ENCODE data around the gene S100A6.
"Not testable (repeated sequence)": the region's sequence is repeated elsewhere in the genome, so short reads cannot be mapped to it uniquely, and the experiment has no call there.

The S100A6 gene

DNA sequence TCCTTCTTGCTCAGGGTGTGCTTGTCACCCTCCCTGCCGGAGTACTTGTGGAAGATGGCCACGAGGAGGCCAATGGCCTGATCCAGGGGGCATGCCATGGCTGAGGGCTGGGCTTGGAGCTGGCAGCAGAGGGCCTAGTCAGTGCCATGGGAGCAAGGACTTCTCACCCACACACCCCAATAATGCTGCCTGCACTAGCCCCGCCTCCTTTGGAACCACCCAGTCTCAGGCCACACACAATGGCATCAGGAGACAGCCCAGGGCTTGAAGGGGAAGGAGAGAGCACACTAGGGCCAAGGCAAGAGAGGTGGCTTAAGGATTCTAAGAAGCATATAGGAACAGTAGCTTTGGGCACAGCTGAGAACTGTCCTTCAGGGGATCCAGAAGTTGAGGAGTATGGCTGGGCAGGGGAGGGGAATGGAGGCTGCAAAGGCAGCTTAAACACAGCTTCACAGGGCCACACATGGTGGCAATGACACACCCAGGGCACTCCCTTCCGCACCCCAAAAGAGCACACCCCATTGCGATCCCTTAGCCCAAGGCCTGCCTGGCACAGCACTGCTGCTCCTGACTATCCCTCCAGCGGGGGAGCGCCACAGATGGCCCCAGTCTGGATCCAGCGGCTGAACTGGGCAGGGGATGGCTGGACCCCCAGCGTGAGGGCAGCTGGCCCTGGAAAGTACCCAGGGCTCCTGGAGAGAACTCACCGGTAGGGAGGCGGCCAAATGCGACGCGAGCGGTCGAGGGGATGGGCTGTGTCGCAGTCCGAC, at the start of gene S100A6:
TSS of gene S100A6 (minus strand) at position 750 of the 770 bp plus-strand sequence. CDS start at position 98, 652 bp downstream.
- DNase-seq (ENCODE audit: low spot score) = peak; percentile 61

DNA sequence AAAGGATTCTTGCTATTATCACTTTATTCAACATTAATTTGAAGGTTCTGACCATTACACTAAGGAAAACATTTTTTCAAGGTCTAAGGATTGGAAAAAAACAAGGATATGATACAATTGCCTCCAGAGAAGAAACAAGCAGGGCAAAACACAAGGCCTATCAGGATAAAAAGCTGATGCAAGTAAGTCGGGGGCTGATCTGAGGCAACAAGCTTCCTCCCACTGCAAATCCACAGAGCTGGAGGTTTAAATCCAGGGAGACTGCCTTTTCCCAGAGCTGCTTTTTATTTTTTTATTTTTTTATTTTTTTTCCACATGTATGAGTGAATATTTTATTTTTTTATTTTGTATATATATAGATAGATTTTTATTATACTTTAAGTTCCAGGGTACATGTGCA, 49.2 kb upstream of the S100A6 start:
- no peak for DNase-seq (ENCODE audit: low spot score)

DNA sequence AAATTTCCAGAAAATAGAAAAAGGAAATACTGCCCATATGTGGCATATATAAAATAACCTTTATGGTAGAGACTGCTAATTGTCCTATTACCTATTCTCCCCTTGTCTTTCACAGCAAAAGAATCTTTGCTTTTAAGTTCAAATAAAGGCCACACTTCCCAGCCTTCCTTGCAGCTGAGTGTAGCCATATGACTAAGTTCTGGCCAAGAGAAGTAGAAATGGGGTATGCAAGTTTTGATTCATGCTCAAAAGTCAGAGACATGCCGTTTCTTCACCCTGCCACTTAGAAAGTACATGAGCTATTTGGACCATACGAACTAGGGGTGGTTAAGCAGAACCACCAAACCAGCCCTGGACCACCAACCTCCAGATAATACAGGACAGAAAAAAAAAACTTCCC, 48.2 kb upstream of the S100A6 start:
- DNase-seq (ENCODE audit: low spot score) = no peak

DNA sequence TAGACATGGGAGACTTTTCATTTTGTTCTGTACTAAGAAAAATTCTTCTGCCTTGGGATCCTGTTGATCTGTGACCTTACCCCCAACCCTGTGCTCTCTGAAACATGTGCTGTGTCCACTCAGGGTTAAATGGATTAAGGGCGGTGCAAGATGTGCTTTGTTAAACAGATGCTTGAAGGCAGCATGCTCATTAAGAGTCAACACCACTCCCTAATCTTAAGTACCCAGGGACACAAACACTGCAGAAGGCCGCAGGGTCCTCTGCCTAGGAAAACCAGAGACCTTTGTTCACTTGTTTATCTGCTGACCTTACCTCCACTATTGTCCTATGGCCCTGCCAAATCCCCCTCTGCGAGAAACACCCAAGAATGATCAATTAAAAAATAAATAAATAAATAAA, 47.7 kb upstream of the S100A6 start:
- DNase-seq (ENCODE audit: low spot score) = not testable (repeated sequence)

DNA sequence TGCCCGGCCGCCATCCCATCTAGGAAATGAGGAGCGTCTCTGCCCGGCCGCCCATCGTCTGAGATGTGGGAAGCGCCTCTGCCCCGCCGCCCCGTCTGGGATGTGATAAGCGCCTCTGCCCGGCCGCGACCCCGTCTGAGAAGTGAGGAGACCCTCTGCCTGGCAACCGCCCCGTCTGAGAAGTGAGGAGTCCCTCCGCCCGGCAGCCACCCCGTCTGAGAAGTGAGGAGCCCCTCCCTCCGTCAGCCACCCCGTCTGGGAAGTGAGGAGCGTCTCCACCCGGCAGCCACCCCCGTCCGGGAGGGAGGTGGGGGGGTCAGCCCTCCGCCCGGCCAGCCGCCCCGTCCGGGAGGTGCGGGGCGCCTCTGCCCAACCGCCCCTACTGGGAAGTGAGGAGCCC, 47.0 kb upstream of the S100A6 start:
- not testable (repeated sequence) for DNase-seq (ENCODE audit: low spot score)

DNA sequence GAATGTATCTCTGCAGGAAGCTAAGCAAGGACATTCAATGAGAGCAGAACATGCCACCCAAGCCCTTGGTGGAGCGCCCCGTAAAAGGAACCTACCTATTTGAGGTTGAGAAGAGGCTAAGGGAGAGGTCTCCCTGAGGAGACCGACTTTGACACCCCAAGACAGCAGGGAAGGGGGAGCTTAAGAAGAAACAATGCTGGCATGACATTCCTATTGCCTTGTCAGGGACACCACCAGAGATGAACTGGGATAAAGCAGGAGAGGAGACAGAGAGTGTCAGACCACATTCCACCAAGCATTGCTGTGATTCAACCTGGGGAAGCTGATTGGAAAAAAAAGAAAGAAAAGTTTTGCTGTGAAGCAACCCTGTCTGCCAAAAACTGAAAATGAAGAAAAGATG, 43.1 kb upstream of the S100A6 start:
- no peak for DNase-seq (ENCODE audit: low spot score)

DNA sequence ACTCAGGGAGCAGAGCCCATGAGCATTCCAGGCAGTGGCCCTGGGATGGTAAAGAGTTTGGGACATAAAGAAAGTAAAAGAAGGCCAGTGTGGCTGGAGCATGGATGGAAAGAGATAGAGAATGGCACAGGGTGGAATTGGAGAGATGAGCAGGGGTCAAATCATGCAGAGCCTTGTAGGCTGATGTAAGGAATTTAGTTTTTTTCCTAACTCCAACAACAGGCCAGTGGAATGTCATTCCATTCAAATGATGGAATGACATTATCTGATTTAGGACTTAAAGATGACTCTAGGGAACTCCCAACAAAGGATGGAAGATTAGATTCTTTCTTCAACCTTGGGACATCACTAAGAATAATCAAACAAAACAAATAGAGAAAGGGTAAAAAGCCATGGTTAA, 42.7 kb upstream of the S100A6 start:
- DNase-seq (ENCODE audit: low spot score) = peak; percentile 45

DNA sequence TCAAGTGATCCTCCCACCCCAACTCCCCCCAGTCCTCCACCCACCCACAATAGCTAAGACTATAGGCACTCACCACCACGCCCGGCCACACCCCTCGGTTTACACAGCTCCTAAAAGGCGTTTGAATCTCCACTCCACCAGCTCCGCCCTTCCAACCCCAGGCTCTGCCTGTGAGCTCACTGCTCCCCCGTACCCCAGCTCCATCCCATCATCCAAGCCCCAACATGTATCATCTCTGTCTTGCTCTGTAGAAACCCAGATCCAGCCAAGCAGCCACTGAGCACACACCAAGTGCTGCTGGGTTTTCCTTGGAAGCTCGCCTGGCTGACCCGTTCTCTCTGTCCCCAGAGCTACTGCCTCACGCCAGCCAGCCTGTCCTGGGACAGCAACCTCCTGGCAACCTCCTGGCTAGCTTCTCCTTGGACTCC, 41.8 kb upstream of the S100A6 start:
- DNase-seq (ENCODE audit: low spot score) = no peak

DNA sequence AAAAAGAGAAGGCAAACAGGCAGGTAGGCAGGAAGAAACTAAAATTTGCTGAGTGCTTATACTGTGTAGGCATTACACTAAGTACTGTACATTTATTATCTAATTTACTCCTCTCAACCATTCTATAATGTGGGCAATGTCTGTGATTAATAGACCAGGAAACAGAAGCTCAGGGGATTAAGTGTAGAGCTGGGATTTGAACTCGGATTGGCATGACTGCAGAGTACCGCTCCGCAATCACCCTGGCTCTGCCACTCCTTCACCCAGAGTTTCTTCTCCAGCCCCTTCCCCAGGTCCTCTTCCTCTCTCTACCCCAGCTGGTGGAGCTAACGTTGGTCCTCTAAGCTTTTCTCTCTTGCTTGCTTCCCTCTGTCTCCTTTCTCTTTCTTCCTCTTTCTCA, 41.3 kb upstream of the S100A6 start:
- DNase-seq (ENCODE audit: low spot score) = no peak

DNA sequence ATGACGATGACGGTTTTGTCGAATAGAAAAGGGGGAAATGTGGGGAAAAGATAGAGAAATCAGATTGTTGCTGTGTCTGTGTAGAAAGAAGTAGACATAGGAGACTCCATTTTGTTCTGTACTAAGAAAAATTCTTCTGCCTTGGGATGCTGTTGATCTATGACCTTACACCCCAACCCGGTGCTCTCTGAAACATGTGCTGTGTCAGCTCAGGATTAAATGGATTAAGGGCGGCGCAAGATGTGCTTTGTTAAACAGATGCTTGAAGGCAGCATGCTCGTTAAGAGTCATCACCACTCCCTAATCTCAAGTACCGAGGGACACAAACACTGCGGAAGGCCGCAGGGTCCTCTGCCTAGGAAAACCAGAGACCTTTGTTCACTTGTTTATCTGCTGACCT, 39.7 kb upstream of the S100A6 start:
- DNase-seq (ENCODE audit: low spot score) = not testable (repeated sequence)

DNA sequence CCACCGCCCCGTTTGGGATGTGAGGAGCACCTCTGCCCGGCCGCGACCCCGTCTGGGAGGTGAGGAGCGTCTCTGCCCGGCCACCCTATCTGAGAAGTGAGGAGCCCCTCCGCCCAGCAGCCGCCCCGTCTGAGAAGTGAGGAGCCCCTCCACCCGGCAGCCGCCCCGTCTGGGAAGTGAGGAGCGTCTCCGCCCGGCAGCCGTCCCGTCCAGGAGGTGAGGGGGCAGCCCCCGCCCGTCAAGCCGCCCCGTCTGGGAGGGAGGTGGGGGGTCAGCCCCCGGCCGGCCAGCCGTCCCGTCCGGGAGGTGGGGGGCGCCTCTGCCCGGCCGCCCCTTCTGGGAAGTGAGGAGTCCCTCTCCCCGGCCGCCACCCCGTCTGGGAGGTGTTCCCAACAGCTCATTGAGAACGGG, 39.3 kb upstream of the S100A6 start:
- DNase-seq (ENCODE audit: low spot score) = not testable (repeated sequence)

DNA sequence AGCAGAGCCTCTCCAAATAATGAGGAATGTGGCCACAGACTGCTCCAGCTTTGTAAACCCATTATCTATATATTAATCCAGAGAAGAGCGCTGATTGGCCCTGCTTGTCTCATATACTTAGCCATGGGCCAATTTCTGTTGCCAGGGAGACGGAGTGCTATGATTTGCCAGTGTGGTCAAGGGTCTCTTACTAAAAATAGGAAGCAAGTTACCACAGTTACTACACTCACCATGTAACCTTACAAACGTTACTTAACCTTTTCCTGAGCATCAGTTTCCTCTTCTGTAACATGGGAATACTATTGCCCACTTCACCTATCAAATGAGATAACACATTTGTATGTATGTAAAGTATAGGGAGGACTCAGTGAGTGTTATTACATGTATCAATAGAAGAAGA, 37.6 kb upstream of the S100A6 start:
- DNase-seq (ENCODE audit: low spot score) = no peak

DNA sequence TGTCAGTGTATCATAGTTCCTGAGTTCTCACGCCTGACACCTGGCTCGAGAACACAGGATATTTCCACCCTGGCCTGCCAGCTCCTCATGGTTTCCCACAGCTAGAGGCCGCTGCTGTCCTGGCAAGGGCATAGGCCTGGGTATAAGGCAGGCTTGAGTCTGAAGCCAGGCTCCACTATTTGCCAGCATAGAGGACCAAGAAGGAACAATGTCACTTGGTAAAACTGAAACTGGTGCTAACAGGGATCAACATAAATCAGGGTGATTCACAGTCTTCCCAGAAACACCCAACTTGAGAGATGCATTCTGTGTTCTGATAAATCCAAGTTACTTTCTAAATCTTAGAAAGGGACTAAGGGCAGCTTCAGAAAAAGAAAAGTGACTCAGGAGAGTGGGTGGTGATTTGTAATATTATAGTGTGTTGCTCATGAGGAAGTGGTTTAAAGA, 36.8 kb upstream of the S100A6 start:
- DNase-seq (ENCODE audit: low spot score) = peak; percentile 84

DNA sequence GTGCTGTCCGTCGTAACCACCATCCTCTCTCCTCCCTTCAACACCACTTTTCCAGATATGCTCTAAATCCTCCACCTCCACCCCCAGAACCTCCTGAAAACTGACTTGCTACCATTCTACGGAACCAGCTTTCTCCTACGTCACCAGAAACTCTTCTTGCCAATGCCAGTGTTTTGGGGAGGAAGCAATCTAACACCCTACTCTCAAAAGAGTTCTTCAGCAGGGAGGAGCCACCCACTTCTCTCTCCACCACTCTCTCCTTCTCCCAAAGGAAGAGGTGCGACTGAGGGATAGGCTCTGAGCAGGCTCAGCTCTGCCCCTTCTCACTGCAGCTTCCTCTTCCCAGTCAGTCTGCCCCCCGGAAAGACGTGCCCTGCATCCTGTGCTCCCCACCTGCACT, 35.9 kb upstream of the S100A6 start:
- no peak for DNase-seq (ENCODE audit: low spot score)

DNA sequence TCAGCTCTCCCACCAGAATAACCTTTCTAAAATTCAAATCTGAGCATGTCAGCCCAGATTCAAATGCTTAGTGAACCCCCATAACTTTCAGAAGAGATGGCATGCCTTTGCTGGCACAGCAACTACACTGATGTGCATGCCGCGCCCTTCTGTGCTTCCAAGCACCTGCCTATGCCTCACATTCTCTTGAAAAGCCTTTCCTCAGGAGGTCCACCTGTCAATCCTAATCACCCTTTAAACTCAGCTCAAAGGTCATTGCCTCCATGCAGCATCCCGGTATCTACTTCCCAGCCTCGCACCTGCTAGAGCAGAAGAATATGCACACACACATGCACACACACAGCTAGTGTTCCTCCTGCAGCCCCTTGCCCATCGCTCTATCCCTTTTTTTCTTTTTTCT, 35.1 kb upstream of the S100A6 start:
- no peak for DNase-seq (ENCODE audit: low spot score)

DNA sequence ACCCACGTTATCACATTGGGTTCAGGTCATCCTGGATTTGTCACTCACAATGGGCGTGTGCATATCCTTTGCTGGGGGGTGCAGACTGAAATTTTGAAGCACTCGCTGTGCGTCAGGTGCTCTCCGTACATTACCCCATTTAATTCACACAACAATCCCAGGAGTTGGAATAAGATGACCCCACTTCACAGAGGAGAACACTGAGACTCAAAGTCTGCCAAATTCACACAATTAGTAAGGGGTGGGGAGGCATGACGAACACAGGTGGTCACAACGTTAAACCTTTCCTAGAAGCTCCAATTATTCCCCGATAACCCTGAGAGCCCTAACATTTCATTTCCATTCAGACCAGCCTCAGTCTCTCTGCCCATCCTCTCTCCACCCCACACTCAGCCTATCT, 33.7 kb upstream of the S100A6 start:
- no peak for DNase-seq (ENCODE audit: low spot score)

DNA sequence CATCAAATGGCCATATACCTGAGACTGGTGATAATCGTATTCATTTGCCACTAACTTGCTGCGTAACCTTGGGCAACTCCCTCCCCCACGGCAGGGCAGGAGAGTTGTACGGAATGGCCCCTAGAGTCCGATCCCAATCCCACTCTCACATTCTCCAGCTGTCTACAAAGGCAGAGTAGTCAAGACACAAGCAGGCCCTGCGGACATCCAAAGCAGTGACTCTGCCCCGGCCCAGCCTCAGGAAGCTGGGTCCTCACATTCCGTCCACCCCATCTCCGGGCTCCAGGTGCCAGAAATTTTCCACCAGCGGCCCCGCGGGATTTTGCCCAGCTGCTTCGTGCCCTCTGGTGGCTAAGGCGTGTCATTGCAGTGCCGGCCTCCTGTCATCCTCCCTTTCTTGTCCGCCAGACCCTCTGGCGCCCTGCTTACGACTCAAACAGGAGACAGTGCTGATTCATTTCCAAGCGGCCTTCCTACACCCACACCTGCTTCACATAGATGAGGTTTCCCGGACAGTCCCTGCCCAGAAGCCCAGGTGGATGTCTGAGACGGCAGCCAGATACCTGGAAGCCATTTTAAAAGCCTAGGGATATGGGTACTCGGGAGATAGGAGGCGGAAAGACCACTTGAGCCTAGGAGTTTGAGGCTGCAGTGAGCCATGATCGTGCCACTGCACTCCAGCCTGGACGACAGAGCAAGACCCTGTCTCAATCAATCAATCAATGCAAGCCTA, 32.7 kb upstream of the S100A6 start:
- peak; percentile 87 for DNase-seq (ENCODE audit: low spot score)

DNA sequence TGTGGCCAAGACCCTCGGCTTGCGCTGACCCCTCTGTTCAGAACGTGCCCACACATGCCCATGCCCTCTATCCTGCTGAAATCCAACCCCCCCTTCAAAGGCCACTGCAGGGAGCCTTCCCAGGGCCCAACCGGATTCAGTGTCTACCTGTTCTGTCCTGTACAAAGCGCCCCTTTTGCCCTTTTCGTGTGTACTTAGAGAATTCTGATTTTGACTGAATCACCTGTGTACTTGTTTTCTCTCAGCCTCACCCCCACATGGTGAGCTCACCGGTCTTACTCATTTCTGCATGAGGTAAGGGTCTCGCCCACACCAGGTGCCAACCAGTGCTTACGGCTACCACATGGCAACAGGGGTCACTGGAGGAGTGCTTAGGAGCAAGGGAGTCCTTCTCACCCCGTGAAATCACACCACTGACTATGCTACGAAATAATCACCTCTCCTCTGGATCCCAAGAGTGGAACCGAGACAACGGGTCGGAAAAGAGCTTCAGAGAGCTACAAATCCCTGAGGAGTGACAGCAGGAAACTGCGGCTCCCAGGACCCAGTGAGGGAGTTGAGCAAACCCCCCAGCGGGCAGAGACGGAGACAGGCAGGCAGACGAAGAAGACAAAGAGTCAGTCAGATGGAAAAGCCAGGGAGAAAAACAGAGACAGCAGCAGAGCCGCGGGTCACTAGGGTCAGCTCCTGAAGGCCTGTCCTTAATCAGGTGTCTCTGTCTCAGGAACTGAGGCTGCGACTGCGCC, 32.0 kb upstream of the S100A6 start:
- DNase-seq (ENCODE audit: low spot score) = no peak

DNA sequence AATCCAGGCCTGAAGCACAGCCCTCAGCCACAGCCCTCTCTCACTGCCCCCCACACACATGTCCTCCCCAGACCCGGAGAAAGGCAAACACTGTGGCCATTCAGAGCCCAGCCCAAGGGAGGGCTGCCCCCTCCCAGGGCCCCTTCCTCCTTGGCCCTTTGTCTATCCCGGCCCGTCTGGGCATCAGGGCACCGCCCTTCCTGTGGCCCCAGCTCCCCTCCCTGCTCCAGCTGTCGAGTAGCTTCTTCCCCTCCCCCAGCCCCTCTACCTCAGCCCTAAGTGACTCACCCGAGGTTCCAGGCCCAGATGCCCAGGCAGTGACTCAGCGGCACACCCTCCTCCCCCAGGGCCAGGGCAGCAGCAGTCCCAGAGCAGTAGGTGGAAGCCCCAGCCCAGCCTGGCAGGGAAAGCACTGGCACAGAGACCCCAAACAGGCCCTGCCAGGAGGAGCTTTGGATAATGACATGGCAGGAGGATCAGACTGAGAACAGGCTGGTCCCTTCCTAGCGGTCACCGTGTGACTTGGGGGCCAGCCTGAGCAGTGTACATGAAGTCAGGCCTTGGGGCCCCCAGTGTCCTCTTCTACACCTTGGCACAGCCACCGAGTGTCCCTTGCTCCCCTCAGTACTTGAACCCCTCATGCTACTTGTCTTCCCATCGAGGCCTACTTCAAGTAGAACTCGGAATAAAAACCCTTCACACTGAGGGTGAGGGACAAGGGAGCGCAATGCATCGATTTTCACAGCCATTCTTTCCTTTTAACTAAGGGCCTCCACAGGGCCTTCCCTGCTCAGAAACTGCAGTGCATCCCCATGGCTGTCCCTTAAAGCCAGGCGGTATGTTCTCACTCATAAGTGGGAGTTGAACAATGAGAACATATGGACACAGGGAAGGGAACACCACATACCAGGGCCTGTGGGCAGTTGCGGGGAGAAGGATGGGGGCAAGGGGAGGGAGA, 30.9 kb upstream of the S100A6 start:
- DNase-seq (ENCODE audit: low spot score) = peak; percentile 97

DNA sequence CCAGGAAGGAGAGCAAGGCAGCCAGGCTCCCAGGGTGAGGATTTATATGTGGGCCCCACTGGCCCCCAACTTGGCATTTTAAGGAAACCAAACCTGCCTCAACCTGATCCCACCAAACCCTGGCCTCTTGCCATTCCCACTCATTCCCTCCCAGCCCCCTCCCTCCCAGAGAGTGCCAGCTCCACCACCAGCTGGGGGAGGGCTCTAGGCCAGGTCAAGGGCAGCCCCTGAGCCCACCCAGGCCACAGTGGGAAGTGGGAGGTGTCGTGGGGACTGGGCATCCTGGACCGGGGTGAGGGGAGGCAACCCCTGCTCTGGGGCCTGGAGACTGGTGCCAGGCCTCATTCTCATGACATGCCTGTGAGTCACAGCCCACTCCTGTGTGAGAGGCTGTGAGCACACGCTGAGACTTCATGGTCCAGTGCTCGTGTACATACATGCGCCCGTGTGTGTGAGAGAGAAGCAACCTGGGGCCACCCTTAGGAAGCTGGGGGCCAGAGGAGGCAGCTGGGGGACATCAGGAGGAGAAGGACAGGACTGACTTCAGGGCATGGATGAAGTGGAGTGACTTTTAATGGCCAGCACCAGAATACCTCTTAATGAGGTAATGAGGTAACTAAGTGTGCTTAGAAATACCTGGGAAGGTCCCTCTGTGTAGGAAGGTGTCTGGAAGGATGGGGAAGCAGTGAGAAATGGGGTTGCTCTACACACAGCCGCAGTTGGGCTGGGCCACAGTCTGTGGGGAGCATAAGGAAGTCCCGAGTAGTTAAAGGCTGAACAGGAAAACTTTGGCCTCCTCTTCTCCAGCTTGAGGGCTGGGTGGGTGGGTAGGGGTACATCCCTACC, 30.0 kb upstream of the S100A6 start, which contains the start of gene S100A2:
TSS of gene S100A2 (minus strand) at position 316 of the 846 bp plus-strand sequence. CDS start 1,967 bp downstream, outside the sequence.
- peak; percentile 88 for DNase-seq (ENCODE audit: low spot score)

All from AG08396 (cell line).